GM12891 (cell line): ENCODE measurements around the gene RAB7B.

ENCODE experiments used
- PAX5 ChIP-seq: IDR thresholded peaks from 2 replicates; pipeline ENCODE4 v1.6.1; 2011; ENCODE audit warnings: low read length, moderate library complexity, mild to moderate bottlenecking; ENCODE audit not compliant: insufficient read depth, severe bottlenecking
- POLR2A ChIP-seq: IDR thresholded peaks from 2 replicates; pipeline ENCODE4 v1.6.1; 2011; ENCODE audit warnings: low read depth, low read length, control low read depth
- POLR2AphosphoS5 ChIP-seq: IDR thresholded peaks from 2 replicates; pipeline ENCODE4 v1.6.1; 2011; ENCODE audit warnings: low read depth, low read length, control low read depth
- POU2F2 ChIP-seq: IDR thresholded peaks from 2 replicates; pipeline ENCODE4 v1.6.1; 2011; ENCODE audit warnings: low read depth, mild to moderate bottlenecking, control low read depth, low read length, moderate library complexity
- SPI1 ChIP-seq: IDR thresholded peaks from 2 replicates; pipeline ENCODE4 v1.6.1; 2011; ENCODE audit warnings: low read depth, low read length, control low read depth
- TAF1 ChIP-seq: IDR thresholded peaks from 2 replicates; pipeline ENCODE4 v1.6.1; 2011; ENCODE audit warnings: low read depth, low read length, control low read depth

GRCh38 chr1:205981257-205981656 is 21.9 kb downstream of the RAB7B start:
- TF ChIP-seq POLR2A (no peak), SPI1 (no peak), POLR2AphosphoS5 (no peak), TAF1 (no peak), PAX5 (no peak), POU2F2 (no peak)
